SIG-M5 treated with dmso at 0.1 percent for 504 hours (cell line): ENCODE data around the gene TRIM33.
"Not testable (repeated sequence)": the region's sequence is repeated elsewhere in the genome, so short reads cannot be mapped to it uniquely, and the experiment has no call there.

Experiments used
- DNase-seq: peaks from one replicate; lab custom pipeline; 2025; ENCODE audit not compliant: unreplicated experiment; lab: John Stamatoyannopoulos, UW

TRIM33 gene

DNA sequence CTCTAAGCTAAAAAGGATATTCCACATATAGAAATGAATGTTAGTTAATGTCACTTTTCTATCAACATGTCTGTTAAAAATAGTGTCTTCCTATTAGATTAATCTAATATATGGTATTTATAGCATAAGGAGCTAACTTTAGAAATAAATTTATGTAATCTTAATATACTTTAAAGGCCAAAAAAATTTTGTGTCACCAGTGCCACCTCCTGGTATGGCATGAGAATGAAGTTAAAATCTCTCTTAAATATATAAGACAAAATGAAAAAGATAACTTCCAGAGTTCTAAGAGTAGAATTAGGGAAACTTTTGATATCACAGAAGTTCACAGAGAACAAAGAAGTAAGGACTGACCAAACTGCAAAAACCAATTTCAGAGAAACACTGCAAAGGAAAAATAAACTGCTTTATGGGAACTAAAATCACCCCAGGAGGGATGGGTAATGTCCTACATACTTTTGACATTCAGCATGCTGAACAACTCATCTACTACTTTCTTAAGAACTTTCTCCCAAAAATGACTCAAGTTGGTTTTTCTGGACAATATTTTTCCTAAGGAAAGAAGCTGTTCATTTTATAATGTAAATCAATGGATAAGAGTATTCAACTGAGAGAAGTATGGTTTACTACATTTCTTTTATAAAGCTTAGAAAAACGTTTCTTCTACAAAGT, 82.8 kb downstream of the TRIM33 start:
- peak; percentile 56 for DNase-seq

DNA sequence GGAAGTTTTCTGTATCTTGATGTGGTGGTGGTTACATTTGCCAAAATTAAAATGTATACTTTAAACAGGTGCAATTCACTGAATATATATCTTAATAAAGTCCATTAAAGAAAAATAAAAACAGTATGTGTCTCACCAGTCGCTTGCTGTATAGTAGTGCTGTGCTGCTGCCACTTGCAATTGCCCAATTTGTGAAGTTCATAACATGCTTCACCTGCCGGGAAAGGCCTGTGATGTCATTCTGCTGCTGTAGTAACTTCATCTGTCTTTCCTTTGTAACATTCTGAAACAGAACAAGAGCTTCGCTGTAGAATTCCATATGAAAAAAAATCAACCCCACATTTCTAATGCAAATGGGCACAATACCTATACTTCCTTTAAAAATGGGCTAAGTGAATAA, 83.4 kb downstream of the TRIM33 start:
- DNase-seq = no peak

DNA sequence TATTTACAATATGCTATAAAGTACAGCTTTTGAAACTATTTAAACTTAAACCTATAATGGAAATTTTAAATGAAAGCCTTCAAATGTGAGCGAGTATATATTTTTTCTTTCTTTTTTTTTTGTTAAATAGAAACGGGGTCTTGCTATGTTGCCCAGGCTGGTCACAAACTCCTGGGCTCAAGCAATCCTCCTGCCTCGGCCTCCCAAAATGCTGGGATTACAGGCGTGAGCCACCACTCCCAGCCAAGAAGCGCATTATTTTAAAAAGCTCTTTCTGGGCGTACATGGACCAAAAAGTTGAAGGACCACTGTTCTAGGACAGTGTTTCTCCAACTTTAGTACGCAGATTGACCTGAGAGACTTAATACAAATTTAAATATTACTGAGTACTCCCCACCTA, 87.5 kb downstream of the TRIM33 start:
- DNase-seq = no peak

DNA sequence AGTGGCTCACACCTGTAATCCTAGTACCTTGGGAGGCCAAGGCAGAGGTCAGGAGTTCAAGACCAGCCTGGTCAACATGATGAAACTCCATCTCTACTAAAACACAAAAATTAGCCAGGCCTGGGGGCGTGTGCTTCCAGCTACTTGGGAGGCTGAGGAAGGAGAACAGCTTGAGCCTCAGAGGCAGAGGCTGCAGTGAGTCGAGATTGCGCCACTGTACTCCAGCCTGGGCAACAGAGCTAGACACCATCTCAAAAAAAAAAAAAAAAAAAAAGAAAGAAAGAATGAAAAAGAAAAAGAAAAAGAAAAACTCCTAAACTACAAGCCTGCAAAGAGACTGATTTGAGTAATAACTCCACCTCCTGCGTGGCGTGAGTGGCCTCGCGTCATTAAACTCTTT, 92.1 kb downstream of the TRIM33 start:
- not testable (repeated sequence) for DNase-seq

DNA sequence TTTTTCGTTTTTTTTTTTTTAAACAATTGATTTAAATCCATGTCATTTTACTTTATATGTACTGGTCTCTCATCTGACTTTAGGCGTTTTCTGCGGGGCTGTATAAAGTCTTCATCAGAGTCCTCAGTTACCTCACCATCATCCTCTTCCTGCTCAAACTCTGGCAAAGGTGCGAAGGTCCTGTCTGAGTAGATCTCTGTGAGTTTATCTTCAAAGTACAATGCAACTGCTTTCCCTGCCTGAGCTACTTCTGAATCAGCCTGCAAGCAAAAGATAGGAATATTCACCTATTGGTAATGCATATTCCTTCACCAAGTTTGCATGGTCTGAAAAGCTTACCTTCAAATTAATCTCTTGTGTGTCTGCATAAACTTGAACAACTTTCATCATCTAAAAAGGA, 113.4 kb downstream of the TRIM33 start:
- DNase-seq = no peak

DNA sequence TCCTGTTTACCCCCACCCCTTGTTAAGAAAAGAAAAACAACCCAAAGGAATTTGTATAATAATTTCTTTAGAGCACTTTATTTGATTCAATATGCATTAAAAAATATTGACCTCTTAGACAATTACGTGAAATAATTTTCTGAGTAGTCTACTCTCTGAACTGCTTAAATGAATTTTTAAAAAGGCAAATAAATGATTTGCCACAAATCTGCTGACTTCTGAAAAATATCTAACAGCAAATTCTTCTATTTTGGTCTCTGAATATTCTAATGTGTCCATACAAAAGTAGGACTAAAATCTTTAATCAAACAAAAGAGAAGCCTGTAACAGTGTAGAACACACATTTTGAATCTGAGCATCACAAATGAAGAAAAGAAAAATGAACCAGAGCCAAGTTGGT, 115.1 kb downstream of the TRIM33 start:
- no peak for DNase-seq

DNA sequence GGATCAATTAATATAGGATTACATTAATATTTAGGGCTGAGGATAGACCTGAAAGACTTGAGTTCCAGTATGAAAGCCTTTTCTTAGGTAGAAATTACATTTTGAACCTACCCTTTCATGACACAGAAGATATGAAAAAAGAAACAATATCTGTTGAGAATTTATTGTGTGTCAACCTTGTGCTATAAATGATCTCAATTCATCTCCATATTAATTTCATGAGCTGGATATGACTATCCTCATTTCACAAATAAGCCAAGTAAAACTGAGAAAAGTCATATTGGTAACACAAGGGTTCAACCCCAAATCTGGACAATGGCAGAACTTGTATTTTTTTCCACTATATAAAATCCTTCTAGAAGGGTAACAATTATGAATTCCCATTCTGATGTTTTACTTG, 120.0 kb downstream of the TRIM33 start:
- DNase-seq = no peak

DNA sequence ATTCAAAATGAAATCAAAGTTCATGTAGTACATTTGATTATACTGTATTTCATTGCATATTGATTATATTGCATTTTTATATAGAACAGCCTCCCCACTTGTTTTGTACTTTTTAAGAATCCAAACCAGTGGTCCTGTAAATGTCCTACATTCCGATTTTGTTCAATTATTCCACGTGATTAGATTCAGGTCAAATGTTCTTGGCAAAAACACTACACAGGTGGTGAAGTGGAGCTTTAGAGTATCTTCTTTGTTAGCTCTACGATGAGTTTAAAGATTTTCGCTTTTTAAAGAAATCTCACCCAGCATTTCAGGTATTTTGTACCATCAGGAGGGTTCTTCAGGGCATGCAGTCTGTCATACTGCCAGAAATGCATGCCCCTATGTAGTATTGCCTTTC, 120.6 kb downstream of the TRIM33 start:
- no peak for DNase-seq

DNA sequence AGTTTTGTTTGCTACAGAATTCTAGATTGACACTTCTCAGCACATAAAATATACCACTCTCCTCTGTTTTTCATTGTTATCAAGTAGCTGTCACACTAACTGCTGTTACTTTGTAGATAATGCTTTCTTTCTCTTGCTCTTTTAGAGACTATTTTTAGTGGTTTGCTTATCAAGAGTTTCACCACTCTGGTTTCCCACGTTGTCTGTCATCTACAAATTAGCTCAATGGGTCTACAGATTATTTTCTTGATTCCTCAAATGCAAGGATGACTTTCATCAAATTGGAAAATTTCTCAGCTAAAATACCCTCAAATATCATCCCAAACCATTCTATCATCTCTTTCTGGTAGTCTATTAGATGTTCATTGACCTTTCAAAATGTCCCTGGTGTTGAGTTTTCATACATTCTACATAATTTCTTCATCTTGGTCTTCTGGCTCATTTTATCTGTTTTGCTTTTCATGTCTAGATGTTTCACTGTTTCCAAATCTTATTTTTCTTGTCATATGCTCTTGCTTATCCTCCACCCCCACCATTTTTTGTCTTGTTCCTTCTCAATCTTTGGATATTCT, 122.5 kb downstream of the TRIM33 start:
- DNase-seq = no peak

DNA sequence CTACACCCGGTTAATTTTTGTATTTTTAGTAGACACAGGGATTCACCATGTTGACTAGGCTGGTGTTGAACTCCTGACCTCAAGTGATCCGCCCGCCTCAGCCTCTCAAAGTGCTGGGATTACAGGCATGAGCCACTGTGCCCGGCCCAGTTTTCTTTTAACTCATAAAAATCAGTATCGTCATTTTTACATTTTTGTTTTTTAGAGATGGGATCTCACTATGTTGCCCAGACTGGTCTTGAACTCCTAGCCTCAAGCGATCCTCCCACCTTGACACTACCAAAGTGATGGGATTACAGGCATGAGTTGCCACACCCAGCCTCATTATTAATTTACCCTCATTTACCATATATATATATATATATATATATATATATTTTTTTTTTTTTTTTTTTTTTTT, 123.4 kb downstream of the TRIM33 start:
- DNase-seq = not testable (repeated sequence)

DNA sequence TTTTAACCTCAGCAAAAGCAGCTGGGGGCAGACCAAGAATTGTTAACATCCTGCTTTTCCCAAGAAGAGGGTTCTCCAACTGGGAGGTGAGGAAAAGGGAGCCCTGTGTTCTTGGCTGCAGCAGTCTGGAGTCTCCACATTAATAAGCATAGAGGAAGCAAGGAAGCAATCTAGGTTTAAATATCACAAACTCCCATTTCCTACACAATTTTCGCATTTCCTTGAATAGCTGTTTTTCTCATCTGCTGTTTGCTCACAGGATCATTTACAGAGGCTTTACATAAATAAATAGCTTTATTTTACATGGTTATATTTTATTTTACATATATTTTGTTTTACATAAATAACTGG, 124.0 kb downstream of the TRIM33 start:
- no peak for DNase-seq

DNA sequence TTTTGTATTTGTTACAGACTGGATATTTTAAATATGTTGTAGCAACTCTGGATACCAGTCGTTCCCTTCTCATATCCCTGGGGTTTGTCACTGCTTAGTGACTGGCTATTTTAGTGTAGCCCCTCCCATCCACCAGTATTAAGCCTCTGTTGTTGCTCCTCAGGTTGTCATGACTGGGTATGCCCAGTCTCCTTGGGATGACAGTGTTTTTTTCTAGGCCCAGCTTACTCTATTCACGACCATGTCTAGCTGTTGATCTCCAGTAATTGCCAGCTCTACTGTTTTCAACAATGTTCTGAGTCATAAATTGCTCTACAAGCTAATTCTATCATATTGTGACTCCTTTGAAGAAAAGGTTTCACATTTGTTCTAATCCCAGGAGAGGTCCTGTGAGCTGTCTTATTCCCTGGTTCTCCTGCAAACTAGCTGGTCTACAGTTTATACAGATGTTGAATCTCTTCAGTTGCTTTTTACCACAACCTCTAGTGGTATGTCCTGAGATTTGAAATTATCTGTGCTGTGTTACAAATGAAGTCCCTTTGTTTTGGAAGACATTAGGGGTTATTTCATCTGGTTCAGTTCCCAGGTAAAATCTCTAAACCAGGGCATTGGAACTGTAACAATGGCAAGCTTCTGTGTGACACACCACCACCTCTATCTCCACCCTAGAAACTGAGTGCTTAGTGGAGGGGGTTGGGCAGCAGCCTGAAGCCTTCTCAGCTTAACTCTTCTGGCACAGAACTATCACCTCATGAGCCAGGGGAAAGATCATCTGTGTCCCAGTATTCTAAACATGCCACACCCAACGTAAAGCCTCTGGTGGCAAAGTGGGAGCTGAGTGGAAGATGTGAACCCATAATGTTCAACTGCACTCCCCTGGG, 124.6 kb downstream of the TRIM33 start:
- DNase-seq = no peak

DNA sequence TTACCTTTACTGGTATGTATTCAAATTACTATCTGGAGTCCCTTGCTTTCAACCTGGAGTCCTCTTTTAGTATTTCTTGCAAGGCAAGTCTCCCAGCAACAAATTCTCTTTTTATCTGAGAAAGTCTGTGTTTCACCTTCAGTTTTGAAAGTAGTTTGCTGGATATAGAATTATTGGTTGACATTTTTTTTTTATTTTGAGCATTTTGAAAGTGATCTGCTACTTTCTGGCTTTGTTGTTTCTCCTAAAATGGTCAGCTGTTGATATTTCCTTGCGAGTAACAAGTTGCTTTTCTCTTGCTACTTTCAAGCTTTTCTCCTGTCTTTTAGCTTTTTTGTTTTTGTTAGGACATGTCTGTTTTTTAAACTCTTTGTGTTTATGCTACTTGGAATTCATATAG, 126.1 kb downstream of the TRIM33 start:
- no peak for DNase-seq

DNA sequence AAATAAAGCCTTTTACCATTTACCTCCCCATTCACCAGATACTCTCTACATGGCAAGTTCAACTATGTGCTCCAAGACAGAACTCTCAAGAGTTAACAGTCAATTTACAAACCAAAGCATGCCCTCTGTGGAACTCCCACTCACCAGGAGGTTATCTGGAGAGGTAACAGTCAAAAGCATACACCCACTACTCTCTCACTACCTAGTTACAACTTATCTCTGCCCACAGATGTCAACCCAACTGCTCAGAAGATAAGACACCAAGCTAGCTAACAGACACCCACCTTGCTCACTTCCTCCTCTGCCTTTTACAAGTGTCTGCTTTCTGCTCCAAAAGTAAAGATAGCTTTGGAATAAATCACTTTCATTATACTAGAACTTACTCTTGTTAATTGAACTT, 131.0 kb downstream of the TRIM33 start:
- no peak for DNase-seq

DNA sequence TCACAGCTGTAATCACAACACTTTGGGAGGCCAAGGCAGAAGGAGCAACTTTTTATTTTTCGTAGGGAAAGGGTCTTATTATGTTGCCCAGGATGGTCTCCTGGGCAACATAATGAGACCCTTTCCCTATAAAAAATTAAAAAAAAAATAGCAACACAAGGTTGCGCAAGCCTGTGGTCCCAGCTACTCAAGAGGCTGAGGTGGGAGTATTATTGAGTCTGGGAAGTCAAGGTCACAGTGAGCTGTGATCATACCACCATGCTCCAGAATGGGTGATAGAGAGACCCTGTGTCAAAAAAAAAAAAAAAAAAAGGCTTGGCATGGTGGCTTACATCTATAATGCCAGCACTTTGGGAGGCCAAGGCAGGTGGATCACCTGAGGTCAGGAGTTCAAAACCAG, 131.6 kb downstream of the TRIM33 start:
- DNase-seq = no peak

DNA sequence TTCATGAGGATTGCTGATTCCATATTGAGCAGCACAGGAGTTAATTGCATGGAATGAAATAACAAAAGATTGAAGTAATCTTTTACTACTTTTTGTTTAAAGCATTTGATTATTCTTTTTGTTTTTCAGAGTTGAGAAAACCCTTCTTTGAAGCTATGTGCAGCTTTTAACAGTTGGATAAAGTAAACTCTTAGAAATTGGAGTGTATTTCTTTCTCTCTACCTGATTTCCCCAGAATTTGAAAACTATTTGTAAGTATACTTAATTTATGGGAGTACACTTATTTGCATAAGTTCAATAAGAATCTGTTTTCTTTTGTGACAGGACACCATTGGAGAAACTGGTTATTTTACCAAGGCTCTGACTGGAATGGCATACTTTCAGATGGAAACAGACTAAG, 133.6 kb downstream of the TRIM33 start:
- no peak for DNase-seq

DNA sequence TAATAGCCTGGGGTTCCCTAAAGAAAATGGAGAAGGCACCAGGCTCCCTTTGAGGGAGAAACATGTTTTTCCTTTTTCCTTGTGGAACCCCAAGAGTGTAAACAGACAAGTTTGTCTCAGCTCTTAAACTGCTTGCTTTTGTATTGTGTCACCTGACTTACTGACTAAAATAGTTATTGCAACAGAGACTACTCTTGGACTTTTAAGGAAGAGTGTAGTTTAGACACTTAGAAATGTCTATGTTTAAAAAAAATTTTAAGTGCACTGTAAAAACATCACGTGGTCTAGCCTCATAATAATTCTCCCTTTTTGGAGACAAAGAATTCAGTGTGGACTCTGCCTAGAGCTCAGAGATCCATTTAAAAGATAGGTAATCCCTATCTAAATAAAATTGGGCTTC, 141.1 kb downstream of the TRIM33 start:
- DNase-seq = peak; percentile 67

DNA sequence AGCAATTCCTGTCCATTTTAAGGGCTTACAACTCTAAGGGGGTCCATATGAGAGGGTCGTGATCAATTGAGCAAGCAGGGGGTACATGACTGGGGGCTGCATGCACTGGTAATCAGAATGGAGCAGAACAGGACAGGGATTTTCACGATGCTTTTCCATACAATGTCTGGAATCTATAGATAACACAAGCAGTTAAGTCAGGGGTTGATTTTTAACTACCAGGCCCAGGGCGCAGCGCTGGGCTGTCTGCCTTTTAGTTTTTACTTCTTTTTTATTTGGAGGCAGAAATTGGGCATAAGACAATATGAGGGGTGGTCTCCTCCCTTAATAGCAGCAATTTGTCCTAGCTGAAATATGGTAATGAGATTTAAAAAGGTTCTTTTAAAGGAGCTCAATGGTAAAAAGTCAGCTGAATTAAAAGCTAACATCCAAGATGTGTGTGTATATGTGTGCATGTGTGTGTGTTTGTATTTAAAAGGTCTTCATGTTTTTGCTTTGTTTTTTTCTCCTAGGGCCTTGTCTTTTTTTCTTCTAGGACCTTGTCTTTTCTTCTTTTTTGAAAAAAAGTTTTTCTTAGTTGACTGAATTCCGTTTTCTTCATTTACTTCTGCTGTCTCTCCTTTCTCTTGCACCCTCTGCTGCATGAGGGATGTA, 141.6 kb downstream of the TRIM33 start:
- not testable (repeated sequence) for DNase-seq

DNA sequence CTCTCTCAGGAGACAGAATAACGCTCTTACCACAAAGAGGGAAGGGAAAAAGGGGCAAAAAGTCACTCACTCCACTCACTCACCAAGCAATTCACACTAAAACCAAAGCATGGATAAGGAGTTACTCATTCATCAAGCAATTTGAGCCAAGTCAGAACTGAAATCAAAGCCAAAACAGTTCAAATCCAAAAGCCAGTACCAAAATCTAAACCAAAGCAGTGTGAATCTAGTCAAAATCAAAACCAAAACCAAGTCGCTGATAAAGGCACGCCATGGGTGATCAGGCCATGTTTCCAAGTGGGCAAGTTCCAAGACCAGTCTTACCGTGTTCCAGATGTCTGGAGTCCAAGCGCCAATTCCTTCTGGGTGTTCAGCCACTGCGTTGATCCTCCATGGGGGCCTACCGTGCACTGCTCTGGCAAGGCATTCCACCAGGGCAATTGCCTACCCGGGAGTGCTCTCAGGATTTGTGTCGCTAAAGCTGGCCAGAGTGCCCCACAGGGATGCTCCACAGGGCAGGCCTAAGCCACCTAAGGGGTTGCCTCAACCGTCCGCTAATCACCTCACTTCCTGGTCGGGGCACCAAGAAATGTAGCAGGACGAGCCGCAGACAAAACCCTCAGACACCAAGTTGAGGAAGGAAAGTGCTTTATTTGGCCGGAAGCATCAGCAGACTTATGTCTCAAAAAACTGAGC, 142.3 kb downstream of the TRIM33 start:
- DNase-seq = no peak

DNA sequence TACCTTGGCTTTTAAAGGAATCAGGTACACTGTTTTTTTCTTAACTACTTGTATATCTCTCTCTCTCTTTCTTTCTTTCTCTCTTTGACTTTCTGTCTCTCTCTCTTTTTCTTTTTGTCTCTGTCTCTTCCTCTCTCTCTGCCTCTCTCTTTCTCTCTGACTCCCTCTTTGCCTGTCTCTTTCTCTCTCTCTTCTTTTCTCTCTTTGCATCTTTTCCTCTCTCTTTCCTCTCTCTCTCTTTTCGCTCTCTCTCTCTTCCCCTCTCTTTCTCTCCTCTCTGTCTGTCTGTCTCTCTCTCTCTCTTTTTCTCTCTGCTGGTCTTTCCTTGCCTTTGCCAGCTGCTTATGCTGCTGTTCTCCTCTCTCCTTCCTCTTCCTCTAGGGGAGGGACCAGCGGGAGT, 143.2 kb downstream of the TRIM33 start:
- no peak for DNase-seq

DNA sequence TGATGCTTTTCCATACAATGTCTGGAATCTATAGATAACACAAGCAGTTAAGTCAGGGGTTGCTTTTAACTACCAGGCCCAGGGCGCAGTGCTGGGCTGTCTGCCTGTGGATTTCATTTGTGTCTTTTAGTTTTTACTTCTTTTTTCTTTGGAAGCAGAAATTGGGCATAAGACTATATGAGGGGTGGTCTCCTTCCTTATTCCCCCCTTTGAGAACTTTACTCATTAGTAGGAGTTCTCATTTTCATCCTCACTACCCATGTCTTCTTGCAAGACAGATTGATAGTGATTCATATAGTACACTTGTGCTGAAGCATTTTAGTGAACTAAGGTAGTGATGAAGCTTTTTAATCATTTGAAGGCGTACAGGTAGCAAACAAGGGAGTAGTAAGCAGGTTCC, 147.8 kb downstream of the TRIM33 start:
- DNase-seq = not testable (repeated sequence)
